SK-N-SH (cell line): ENCODE results near the gene PARP15. TPM values are rescaled to one million over a fixed set of nuclear protein-coding genes. Genes with fewer than 3 reads are reported as not detected.

Source experiments
- CTCF ChIA-PET: fragments of 300-600, 350-600 bp; formaldehyde crosslinking; extraction: SDS; loops from one replicate; lab custom pipeline; 2021; lab: Yijun Ruan, JAX
- POLR2A ChIA-PET: fragments of 350-600 bp; sonication (Branson Sonifier 250); formaldehyde crosslinking; extraction: SDS; loops from one replicate; lab custom pipeline; 2020; ENCODE audit warnings: antibody characterized with exemption, inconsistent platforms; lab: Yijun Ruan, JAX
- DNase-seq: peaks from one replicate; pipeline ENCODE4 v3.0.0; 2012
- H2AFZ ChIP-seq: fragments of 200-600 bp; sonication (generic); 2 replicates; pipeline ENCODE4 v1.8.1; 2016; ENCODE audit warnings: antibody characterized with exemption, mild to moderate bottlenecking, low read depth
- H3F3A ChIP-seq: fragments of 200-600 bp; sonication (generic); replicated peaks from 2 replicates; pipeline ENCODE3; 2016; ENCODE audit warnings: antibody characterized with exemption, mild to moderate bottlenecking; ENCODE audit not compliant: insufficient read depth
- H3K27ac ChIP-seq, 2 experiments: fragments of 200-500 bp in 1 of 2; fragments of 200-600 bp in 1 of 2; sonication (Bioruptor generic) in 1 of 2; sonication (generic), shearing (Covaris generic) in 1 of 2; 2 replicates each; pipeline versions ENCODE4 v1.5.1 to v1.6.1; 2014 to 2016; ENCODE audit warnings: low read depth in 2 of 2, inconsistent platforms in 1 of 2, low read length in 1 of 2, mild to moderate bottlenecking in 1 of 2, mixed read lengths in 1 of 2
- H3K27me3 ChIP-seq: fragments of 200-600 bp; sonication (generic), shearing (Covaris generic); 2 replicates; pipeline ENCODE4 v1.6.1; 2016; ENCODE audit warnings: mixed run types; ENCODE audit not compliant: insufficient read depth
- H3K36me3 ChIP-seq, 2 experiments: fragments of 200-500 bp in 1 of 2; fragments of 200-600 bp in 1 of 2; sonication (Bioruptor generic) in 1 of 2; sonication (generic) in 1 of 2; replicated peaks in 1 of 2; 2 replicates each; pipeline versions ENCODE3 to v1.5.1; 2014 to 2016; ENCODE audit warnings: low read length in 1 of 2, mild to moderate bottlenecking in 1 of 2; ENCODE audit not compliant: insufficient read depth in 2 of 2, control insufficient read depth in 1 of 2
- H3K4me1 ChIP-seq, 2 experiments: fragments of 200-500 bp in 1 of 2; fragments of 200-600 bp in 1 of 2; sonication (Bioruptor generic) in 1 of 2; sonication (generic), shearing (Covaris generic) in 1 of 2; 2 replicates each; pipeline versions ENCODE4 v1.5.1 to v1.6.1; 2014 to 2016; ENCODE audit warnings: low read depth in 1 of 2, low read length in 1 of 2, mixed run types in 1 of 2; ENCODE audit not compliant: insufficient read depth in 2 of 2, control insufficient read depth in 1 of 2
- H3K4me2 ChIP-seq: fragments of 200-600 bp; sonication (generic), shearing (Covaris generic); 2 replicates; pipeline ENCODE4 v1.6.1; 2017; ENCODE audit warnings: mixed run types
- H3K4me3 ChIP-seq, 2 experiments: fragments of 200-500 bp in 1 of 2; fragments of 200-600 bp in 1 of 2; sonication (Bioruptor generic) in 1 of 2; sonication (generic), shearing (Covaris generic) in 1 of 2; 2 replicates each; pipeline versions ENCODE4 v1.5.1 to v1.8.1; 2014 to 2016; ENCODE audit warnings: low read depth in 2 of 2, inconsistent platforms in 1 of 2, low read length in 1 of 2, mild to moderate bottlenecking in 1 of 2, mixed read lengths in 1 of 2, moderate library complexity in 1 of 2
- H3K79me2 ChIP-seq: fragments of 200-600 bp; sonication (generic); 2 replicates; pipeline ENCODE4 v1.8.1; 2017; ENCODE audit warnings: mild to moderate bottlenecking; ENCODE audit not compliant: insufficient read depth
- H3K9ac ChIP-seq: fragments of 200-600 bp; sonication (generic); 2 replicates; pipeline ENCODE4 v1.6.1; 2017; ENCODE audit warnings: mixed run types
- H3K9me2 ChIP-seq: fragments of 200-600 bp; sonication (generic); 2 replicates; pipeline ENCODE4 v1.6.1; 2017; ENCODE audit warnings: mixed run types
- H3K9me3 ChIP-seq: fragments of 200-600 bp; sonication (generic); 2 replicates; pipeline ENCODE4 v1.6.1; 2017; ENCODE audit warnings: mixed run types, mild to moderate bottlenecking, moderate library complexity
- H4K20me1 ChIP-seq: fragments of 200-600 bp; sonication (generic); 2 replicates; pipeline ENCODE4 v1.6.1; 2017; ENCODE audit warnings: mild to moderate bottlenecking, mixed run types; ENCODE audit not compliant: insufficient read depth
- FOSL2 ChIP-seq: IDR thresholded peaks from 2 replicates; pipeline ENCODE4 v1.4.0; 2012; ENCODE audit warnings: low read depth, mild to moderate bottlenecking, moderate library complexity, borderline replicate concordance
- IRF3 ChIP-seq: fragments of 150-350 bp; IDR thresholded peaks from 2 replicates; pipeline ENCODE4 v1.6.1; 2016; ENCODE audit warnings: mild to moderate bottlenecking, low read depth, low read length
- MXI1 ChIP-seq: IDR thresholded peaks from 2 replicates; pipeline ENCODE4 v1.6.1; 2012; ENCODE audit warnings: mild to moderate bottlenecking, low read depth, low read length, improper control_type of control experiment
- NFIC ChIP-seq: IDR thresholded peaks from 2 replicates; pipeline ENCODE4 v1.4.0; 2012; ENCODE audit warnings: borderline replicate concordance
- PBX3 ChIP-seq: IDR thresholded peaks from 2 replicates; pipeline ENCODE4; 2012
- RAD21 ChIP-seq: IDR thresholded peaks from 2 replicates; pipeline ENCODE4 v1.6.1; 2012; ENCODE audit warnings: mild to moderate bottlenecking, low read length
- REST ChIP-seq: IDR thresholded peaks from 2 replicates; pipeline ENCODE4 v1.6.1; 2012; ENCODE audit warnings: mild to moderate bottlenecking, low read depth, low read length, moderate library complexity
- RFX5 ChIP-seq: IDR thresholded peaks from 2 replicates; pipeline ENCODE4 v1.6.1; 2012; ENCODE audit warnings: mild to moderate bottlenecking, improper control_type of control experiment, low read length
- RXRA ChIP-seq: IDR thresholded peaks from 2 replicates; pipeline ENCODE4 v1.4.0; 2012; ENCODE audit warnings: low read depth, mild to moderate bottlenecking, borderline replicate concordance
- WGBS: methylation state at CpG from one replicate; pipeline ENCODE4 v1.1.6; 2017; ENCODE audit warnings: low lambda C conversion rate; 5-methylcytosine and 5-hydroxymethylcytosine counted together
- polyA plus RNA-seq, 3 experiments: library from polyadenylated mRNA; depleted of rRNA; stranded (reverse); fragments of >200 nt; gene quantifications; 2 replicates each; pipeline ENCODE4 v1.2.3, GENCODE V29; 2012

The PARP15 gene
- polyA plus RNA-seq, 1 of the 3 experiments (the other 2 are of a cell fraction): not detected

- no peak for DNase-seq
- H4K20me1 ChIP-seq: no peaks in the 10 kb centered on the region
These were observed 84.2 kb downstream of the PARP15 start for GRCh38 chr3:122661633-122662032.

More at GRCh38 chr3:122661633-122662032, 84.2 kb downstream of the PARP15 start:
- no peak overlapping the region for H3K27ac ChIP-seq
- H3F3A ChIP-seq: no peaks in the 10 kb centered on the region
- no peak for TF ChIP-seq FOSL2
- TF ChIP-seq IRF3: no peak
- TF ChIP-seq RFX5: no peak
- TF ChIP-seq RXRA: no peak
- TF ChIP-seq PBX3: no peak
- no peak for TF ChIP-seq MXI1
- no peak for TF ChIP-seq RAD21
- no peak for TF ChIP-seq REST
- TF ChIP-seq NFIC: no peak
- TF ChIP-seq, all 33 proteins: peak for 0
- Histone ChIP-seq H3K36me3 (no peaks in the 10 kb centered on the region), H3K9me2 (no peaks in the 10 kb centered on the region), H3K27me3 (no peaks in the 10 kb centered on the region), H3K4me1 (peaks cover 0 to 11% of the 10 kb centered on the region in 2 experiments; a peak in 2 of 4 replicates), H3K9me3 (no peaks in the 10 kb centered on the region), H2AFZ (no peak overlapping the region), H3K9ac (no peak overlapping the region), H3K4me3 (no peak overlapping the region), H3K79me2 (no peaks in the 10 kb centered on the region), H3K4me2 (no peak overlapping the region)
- CTCF ChIA-PET: interaction anchor here (1.1 kb wide), 1 partner anchor 8 kb away, joined by 3 read pairs; no protein-coding TSS in a partner anchor
- POLR2A ChIA-PET: no interaction called here
- WGBS: 57% methylated on average over 13 of the region's 13 CpGs
